ENCODE data around the gene OR2H2.

OR2H2 gene

DNA sequence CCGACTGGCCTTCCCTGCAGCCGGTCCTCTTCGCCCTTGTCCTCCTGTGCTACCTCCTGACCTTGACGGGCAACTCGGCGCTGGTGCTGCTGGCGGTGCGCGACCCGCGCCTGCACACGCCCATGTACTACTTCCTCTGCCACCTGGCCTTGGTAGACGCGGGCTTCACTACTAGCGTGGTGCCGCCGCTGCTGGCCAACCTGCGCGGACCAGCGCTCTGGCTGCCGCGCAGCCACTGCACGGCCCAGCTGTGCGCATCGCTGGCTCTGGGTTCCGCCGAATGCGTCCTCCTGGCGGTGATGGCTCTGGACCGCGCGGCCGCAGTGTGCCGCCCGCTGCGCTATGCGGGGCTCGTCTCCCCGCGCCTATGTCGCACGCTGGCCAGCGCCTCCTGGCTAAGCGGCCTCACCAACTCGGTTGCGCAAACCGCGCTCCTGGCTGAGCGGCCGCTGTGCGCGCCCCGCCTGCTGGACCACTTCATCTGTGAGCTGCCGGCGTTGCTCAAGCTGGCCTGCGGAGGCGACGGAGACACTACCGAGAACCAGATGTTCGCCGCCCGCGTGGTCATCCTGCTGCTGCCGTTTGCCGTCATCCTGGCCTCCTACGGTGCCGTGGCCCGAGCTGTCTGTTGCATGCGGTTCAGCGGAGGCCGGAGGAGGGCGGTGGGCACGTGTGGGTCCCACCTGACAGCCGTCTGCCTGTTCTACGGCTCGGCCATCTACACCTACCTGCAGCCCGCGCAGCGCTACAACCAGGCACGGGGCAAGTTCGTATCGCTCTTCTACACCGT, 31.5 kb upstream of the OR2H2 start:
- TF ChIP-seq CREB1 (IDR thresholded peaks at IDR 0.05; ENCODE audit: low read depth) (no peak), CEBPB (IDR thresholded peaks at IDR 0.05) (no peak), YY1 (IDR thresholded peaks at IDR 0.05; ENCODE audit: low read depth) (no peak), FOXM1 (IDR thresholded peaks at IDR 0.05; ENCODE audit: borderline replicate concordance, low read depth) (no peak), EGR1 (IDR thresholded peaks at IDR 0.05) (no peak), REST (IDR thresholded peaks at IDR 0.05; ENCODE audit: low read depth) (no peak), RAD21 (IDR thresholded peaks at IDR 0.05; ENCODE audit: low read depth) (no peak), TEAD4 (IDR thresholded peaks at IDR 0.05) (no peak)

DNA sequence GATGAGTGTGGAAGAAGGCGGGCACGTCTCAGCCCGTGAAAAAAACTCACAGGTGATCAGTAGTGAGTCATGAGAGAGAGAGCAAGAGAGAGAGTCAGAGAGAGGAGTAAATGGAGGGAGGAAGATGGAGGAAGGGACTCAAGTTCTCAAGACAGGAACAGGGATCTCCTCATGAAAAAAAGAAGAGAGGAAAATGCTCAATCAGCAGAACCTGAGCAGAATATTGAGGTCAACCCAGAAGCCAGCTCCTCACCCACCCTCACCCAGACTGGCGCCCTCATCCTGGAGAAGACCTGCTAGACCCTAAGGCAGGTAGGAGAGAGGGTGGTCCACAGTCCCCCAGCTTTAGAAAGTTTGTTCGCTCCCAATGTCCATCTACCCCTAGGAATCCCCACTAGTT, 30.2 kb upstream of the OR2H2 start:
- TF ChIP-seq YY1 (IDR thresholded peaks at IDR 0.05; ENCODE audit: low read depth) (no peak), ZBTB7A (IDR thresholded peaks at IDR 0.05; ENCODE audit: low read depth) (no peak), TAF1 (IDR thresholded peaks at IDR 0.05; ENCODE audit: low read depth) (no peak), REST (IDR thresholded peaks at IDR 0.05; ENCODE audit: low read depth) (no peak), RAD21 (IDR thresholded peaks at IDR 0.05; ENCODE audit: low read depth) (no peak), EGR1 (IDR thresholded peaks at IDR 0.05) (no peak), FOXM1 (IDR thresholded peaks at IDR 0.05; ENCODE audit: borderline replicate concordance, low read depth) (no peak), EP300 (IDR thresholded peaks at IDR 0.05; ENCODE audit: borderline replicate concordance) (no peak), CREB1 (IDR thresholded peaks at IDR 0.05; ENCODE audit: low read depth) (no peak), TEAD4 (IDR thresholded peaks at IDR 0.05) (no peak), MAX (IDR thresholded peaks at IDR 0.05) (no peak), NFIC (IDR thresholded peaks at IDR 0.05) (no peak), CEBPB (IDR thresholded peaks at IDR 0.05) (no peak), TCF12 (IDR thresholded peaks at IDR 0.05; ENCODE audit: low read depth) (no peak), USF1 (IDR thresholded peaks at IDR 0.05) (no peak)

GRCh38 chr6:29557320-29557719, 27.6 kb upstream of the OR2H2 start:
- TF ChIP-seq EP300 (IDR thresholded peaks at IDR 0.05; ENCODE audit: borderline replicate concordance) (no peak), EGR1 (IDR thresholded peaks at IDR 0.05) (no peak), NFIC (IDR thresholded peaks at IDR 0.05) (no peak), REST (IDR thresholded peaks at IDR 0.05; ENCODE audit: low read depth) (no peak), CEBPB (IDR thresholded peaks at IDR 0.05) (no peak), USF1 (IDR thresholded peaks at IDR 0.05) (no peak), TCF12 (IDR thresholded peaks at IDR 0.05; ENCODE audit: low read depth) (no peak), CREB1 (IDR thresholded peaks at IDR 0.05; ENCODE audit: low read depth) (no peak), RAD21 (IDR thresholded peaks at IDR 0.05; ENCODE audit: low read depth) (no peak), ZBTB7A (IDR thresholded peaks at IDR 0.05; ENCODE audit: low read depth) (no peak), MAX (IDR thresholded peaks at IDR 0.05) (no peak), TEAD4 (IDR thresholded peaks at IDR 0.05) (no peak), FOXM1 (IDR thresholded peaks at IDR 0.05; ENCODE audit: borderline replicate concordance, low read depth) (no peak), TAF1 (IDR thresholded peaks at IDR 0.05; ENCODE audit: low read depth) (no peak), YY1 (IDR thresholded peaks at IDR 0.05; ENCODE audit: low read depth) (no peak)

DNA sequence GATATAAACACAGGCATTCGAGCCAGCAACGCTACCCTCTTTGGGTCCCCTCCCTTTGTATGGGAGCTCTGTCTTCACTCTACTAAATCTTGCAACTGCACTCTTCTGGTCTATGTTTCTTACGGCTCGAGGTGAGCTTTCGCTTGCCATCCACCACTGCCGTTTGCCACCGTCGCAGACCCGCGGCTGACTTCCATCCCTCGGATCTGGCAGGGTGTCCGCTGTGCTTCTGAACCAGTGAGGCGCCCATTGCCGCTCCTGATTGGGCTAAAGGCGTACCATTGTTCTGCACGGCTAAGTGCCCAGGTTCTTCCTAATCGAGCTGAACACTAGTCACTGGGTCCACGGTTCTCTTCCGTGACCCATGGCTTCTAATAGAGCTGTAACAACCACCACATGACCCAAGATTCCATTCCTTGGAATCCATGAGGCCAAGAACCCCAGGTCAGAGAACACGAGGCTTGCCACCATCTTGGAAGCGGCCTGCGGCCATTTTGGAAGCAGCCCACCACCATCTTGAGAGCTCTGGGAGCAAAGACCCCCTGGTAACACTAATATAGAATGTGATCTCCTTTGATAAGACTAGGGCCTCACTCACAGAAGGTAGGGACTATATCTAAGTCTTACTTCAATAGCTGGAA, 26.4 kb upstream of the OR2H2 start:
- TF ChIP-seq RAD21 (IDR thresholded peaks at IDR 0.05; ENCODE audit: low read depth) = no peak
- TF ChIP-seq REST (IDR thresholded peaks at IDR 0.05; ENCODE audit: low read depth) = no peak
- TF ChIP-seq USF1 (IDR thresholded peaks at IDR 0.05) = no peak
- TF ChIP-seq CEBPB (IDR thresholded peaks at IDR 0.05) = no peak
- no peak for TF ChIP-seq FOXM1 (IDR thresholded peaks at IDR 0.05; ENCODE audit: borderline replicate concordance, low read depth)
- no peak for TF ChIP-seq NFIC (IDR thresholded peaks at IDR 0.05)
- no peak for TF ChIP-seq MAX (IDR thresholded peaks at IDR 0.05)
- TF ChIP-seq ZBTB7A (IDR thresholded peaks at IDR 0.05; ENCODE audit: low read depth) = no peak
- no peak for TF ChIP-seq YY1 (IDR thresholded peaks at IDR 0.05; ENCODE audit: low read depth)
- TF ChIP-seq TCF12 (IDR thresholded peaks at IDR 0.05; ENCODE audit: low read depth) = no peak
- no peak for TF ChIP-seq CREB1 (IDR thresholded peaks at IDR 0.05; ENCODE audit: low read depth)
- no peak for TF ChIP-seq EGR1 (IDR thresholded peaks at IDR 0.05)
- no peak for TF ChIP-seq TEAD4 (IDR thresholded peaks at IDR 0.05)
- no peak for TF ChIP-seq TAF1 (IDR thresholded peaks at IDR 0.05; ENCODE audit: low read depth)
- TF ChIP-seq EP300 (IDR thresholded peaks at IDR 0.05; ENCODE audit: borderline replicate concordance) = no peak
